HG03039 (cell line): ENCODE data around the gene FGD6.
"Not testable (repeated sequence)": the region's sequence is repeated elsewhere in the genome, so short reads cannot be mapped to it uniquely, and the experiment has no call there.

ENCODE experiments used
- ATAC-seq: cut with Tn5 transposase; IDR thresholded peaks from one replicate; pipeline ENCODE4 v1.9.1; 2021; ENCODE audit warnings: mild to moderate bottlenecking, moderate library complexity; ENCODE audit not compliant: unreplicated experiment

FGD6 gene

DNA sequence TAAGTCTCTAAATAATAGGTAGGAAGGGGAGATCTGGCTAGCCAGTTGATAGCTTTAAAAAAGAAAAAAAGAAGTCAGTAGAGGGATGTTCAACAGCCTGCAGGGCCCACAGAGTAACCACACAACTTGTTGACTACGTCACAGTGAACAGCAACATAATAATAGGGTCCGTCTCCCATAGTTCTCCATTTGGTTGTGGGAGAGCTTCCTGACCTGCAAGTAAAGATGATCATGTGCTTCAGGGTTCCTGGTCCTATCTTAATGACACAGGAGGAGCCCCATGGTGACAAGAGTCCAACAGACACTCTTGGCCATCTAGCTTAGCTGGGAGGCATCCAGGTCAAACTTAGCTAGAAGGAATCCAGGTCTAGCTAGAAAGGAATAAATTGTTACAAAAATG lies 36.2 kb downstream of the FGD6 start:
- no peak for ATAC-seq

DNA sequence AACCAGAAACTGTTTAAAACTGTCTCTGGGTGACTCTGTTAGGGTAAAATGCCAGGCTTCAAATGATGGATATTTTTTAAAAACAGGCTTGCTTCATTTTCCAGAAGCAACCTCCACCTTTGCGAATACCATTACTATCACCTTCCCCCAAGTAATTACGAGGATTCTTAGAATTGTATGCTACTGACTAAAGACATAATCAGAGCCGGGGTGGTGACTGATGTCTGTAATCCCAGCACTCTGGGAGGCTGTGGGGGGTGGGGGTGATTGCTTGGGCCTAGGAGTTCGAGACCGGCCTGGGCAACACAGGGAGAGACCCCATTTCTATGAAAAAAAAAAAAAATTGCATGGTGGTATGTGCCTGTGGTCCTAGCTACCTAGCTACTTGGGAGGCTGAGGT lies 38.3 kb downstream of the FGD6 start:
- no peak for ATAC-seq

DNA sequence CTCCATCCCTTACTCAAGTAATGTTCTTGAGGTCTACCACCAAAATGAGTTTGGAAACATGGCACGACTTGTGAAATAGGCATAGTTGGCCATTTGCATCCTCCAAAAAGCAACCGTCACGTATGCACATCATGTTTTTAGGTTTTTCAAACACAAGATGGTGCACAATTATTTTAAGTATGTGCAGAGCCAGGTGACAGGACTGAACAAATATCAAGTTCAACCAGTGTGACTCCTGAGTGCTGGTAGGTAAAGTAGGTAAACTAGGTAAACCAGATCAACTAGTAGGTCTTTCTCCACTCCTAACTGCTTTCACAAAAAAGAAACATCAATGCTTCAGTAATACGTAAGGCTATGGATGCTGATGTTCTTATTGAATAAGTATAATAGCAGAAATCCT lies 39.1 kb downstream of the FGD6 start:
- no peak for ATAC-seq

GRCh38 chr12:95177201-95177768 lies 40.0 kb downstream of the FGD6 start:
- no peak for ATAC-seq

- ATAC-seq: no peak
Measured at GRCh38 chr12:95173392-95174251, 43.6 kb downstream of the FGD6 start.

- ATAC-seq: no peak
Measured at GRCh38 chr12:95169368-95169767, 47.9 kb downstream of the FGD6 start.

DNA sequence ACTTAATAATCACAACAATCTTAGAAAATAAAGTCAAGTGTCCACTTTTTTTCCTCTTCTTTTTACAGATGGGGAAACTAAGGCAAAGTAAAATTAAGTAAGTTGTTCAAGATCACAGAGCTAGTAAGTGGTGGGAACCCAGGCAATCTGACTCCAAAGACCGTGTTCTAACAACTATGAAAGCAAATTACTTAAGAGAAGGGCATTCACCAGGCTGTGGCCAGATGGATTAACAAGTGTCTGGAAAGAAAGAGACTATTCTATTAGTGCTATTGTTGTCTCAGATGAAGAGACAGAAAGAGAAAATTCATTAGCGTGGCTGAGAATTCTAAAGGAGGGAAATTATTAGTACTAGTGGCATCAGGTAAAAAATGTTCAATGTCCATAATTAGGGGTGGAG lies 48.5 kb downstream of the FGD6 start:
- no peak for ATAC-seq

GRCh38 chr12:95164656-95165055 lies 52.6 kb downstream of the FGD6 start:
- no peak for ATAC-seq

GRCh38 chr12:95158919-95159318 lies 58.3 kb downstream of the FGD6 start:
- ATAC-seq: no peak

- ATAC-seq: no peak
Measured at GRCh38 chr12:95151821-95152220, 65.4 kb downstream of the FGD6 start.

DNA sequence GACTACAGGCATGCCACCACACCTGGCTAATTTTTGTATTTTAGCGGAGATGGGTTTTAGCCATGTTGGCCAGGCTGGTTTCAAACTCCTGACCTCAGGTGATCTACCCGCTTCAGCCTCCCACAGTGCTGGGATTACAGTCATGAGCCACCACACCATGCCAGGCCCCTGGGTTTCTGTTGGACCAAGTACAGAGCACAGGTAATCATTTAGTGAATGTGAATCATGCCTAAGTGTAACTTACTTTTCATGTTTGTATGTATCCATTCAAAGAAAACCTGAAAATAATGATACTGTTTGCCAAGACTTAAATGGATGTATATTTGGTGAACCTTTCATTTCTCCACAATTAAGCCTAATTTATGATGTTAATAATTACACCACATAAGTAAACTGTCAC lies 65.9 kb downstream of the FGD6 start:
- no peak for ATAC-seq

- ATAC-seq: no peak
Measured at GRCh38 chr12:95150501-95150900, 66.8 kb downstream of the FGD6 start.

GRCh38 chr12:95147866-95148265 lies 69.4 kb downstream of the FGD6 start:
- no peak for ATAC-seq

DNA sequence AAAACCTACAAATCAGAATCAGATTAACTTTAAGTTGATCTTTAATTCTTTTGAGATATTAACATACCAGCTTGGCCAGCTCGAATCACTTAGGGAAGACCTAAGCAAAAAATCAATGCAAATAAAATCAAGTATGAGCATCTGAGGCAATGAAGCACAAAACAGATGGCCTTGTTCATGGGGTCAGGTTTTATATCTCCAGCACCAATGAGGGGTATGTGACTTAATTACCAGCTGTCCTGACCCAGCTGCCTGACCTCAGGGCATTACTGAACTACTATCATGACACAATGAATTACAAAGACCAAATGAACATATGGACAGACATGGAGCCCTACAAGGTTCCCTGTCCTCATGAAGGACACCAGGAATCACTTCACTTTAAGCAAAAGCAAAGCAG lies 70.5 kb downstream of the FGD6 start:
- ATAC-seq: no peak

DNA sequence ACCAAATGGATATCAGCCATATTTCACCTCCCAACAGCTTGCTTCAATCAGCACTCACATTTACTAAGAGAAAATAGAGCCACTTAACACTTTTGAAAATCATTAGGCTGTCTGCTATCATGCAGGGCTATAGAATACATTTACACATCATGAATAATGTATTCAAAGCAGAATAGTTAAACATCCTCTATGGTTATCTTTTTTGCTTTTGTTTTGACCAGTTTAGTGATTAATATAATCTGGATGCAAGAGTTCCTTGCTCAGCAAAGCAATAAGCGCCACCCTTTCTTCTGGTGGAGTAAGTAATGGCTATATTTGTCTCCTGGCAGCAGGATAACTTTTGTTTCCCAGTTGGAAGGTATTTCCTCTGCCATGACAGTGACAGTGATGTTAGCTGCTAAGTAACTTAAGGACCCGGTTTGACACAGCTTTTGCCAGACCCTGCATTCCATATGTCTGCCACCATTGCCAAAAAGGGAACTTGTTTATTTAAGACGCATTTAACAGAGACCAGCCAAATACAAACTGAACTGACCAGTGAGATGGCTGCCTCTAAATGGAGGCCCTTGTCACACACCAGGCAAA lies 73.6 kb downstream of the FGD6 start:
- no peak for ATAC-seq

DNA sequence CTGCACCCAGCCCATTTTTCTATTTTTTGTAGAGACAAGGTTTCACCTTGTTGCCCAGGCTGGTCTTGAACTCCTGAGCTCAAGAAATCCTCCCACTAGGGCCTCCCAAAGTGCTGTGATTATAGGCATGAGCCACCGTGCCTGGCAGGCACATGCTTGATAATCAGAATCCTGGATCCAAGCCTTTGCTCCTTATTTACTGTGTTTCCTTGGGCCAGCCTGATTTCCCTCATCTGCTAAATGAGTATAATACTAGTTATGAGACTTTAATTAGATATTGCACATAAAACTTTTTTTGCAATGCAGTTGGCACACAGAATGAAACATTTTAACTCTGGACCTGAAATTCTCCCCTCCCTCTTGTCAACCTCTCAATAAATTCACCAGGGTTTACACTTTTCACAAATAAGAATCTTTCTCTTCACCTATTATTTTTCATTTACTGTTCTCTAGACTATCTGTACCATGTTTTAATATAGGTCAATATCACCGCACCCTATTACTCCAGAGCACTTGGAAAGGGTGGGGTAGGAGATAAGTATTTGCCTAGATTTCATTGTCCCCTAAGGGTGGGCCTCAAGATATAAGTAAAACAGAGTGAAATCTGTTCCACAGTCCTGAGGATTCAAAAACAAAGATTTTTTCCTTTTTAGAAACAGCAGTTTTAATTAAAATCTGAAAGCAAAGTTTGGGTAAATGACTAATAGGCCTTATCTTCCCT lies 74.7 kb downstream of the FGD6 start:
- ATAC-seq: no peak

DNA sequence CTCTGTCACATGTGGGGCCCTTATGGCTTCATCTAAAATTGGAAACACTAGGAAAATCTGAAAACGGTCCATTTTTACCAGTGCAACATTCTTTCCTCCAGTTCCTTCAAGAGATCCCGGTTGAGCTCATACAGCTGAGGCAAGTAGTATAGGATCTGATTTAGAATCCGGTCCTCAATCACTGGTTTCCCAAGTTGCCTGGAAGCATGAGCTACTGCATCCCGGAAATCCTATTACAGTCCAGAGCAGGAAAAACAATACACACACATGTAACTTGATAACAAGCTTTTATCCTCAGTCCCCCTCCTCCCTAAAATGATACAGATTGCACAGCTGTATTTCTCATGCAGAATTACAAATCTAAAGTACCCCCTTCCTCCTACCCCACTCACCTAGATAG lies 76.0 kb downstream of the FGD6 start:
- no peak for ATAC-seq

DNA sequence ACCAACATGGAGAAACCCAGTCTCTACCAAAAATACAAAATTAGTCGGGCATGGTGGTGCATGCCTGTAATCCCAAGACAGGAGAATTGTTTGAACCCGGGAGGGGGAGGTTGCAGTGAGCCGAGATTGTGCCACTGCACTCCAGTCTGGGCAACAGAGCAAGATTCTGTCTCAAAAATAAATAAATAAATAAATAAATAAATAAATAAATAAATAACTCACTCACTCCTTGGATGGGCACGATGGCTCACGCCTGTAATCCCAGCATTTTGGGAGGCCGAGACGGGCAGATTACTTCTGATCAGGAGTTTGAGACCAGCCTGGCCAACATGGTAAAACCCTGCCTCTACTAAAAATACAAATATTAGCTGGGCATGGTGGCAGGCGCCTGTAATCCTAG lies 79.2 kb downstream of the FGD6 start:
- not testable (repeated sequence) for ATAC-seq

GRCh38 chr12:95136598-95136997 lies 80.7 kb downstream of the FGD6 start:
- no peak for ATAC-seq

GRCh38 chr12:95134085-95134484 lies 83.2 kb downstream of the FGD6 start:
- no peak for ATAC-seq

GRCh38 chr12:95131589-95132340 lies 85.5 kb downstream of the FGD6 start:
- ATAC-seq: no peak
